Loucy (cell line): ENCODE measurements around the gene MDGA2.

ENCODE experiments used
- H2AFZ ChIP-seq: fragments of 200-600 bp; sonication (generic); 2 replicates; pipeline ENCODE4 v1.6.0; 2016; ENCODE audit warnings: antibody characterized with exemption, mild to moderate bottlenecking, low read length, moderate library complexity
- H3F3A ChIP-seq: fragments of 200-600 bp; 2 replicates; pipeline ENCODE4 v1.6.0; 2016; ENCODE audit warnings: antibody characterized with exemption, low read depth, mild to moderate bottlenecking
- H3K27me3 ChIP-seq: fragments of 200-600 bp; sonication (generic); 2 replicates; pipeline ENCODE4 v1.6.1; 2014; ENCODE audit warnings: low read length, mild to moderate bottlenecking; ENCODE audit not compliant: insufficient read depth, poor library complexity, severe bottlenecking
- H3K36me3 ChIP-seq: fragments of 200-600 bp; sonication (generic); 2 replicates; pipeline ENCODE4 v1.6.1; 2016; ENCODE audit warnings: low read length; ENCODE audit not compliant: insufficient read depth
- H3K4me1 ChIP-seq: fragments of 200-600 bp; sonication (generic); 2 replicates; pipeline ENCODE4 v1.5.1; 2014; ENCODE audit warnings: low read length, mild to moderate bottlenecking; ENCODE audit not compliant: insufficient read depth, poor library complexity, severe bottlenecking
- H3K4me2 ChIP-seq: fragments of 200-600 bp; sonication (generic); 2 replicates; pipeline ENCODE4 v1.6.0; 2014; ENCODE audit warnings: antibody characterized with exemption, low read length, low read depth, mild to moderate bottlenecking; ENCODE audit not compliant: poor library complexity, severe bottlenecking
- H3K4me3 ChIP-seq: fragments of 200-600 bp; sonication (generic); 2 replicates; pipeline ENCODE4 v1.5.1; 2014; ENCODE audit warnings: low read length, mild to moderate bottlenecking, mixed read lengths; ENCODE audit not compliant: poor library complexity, severe bottlenecking
- H3K79me2 ChIP-seq: fragments of 200-600 bp; sonication (generic); 2 replicates; pipeline ENCODE4 v1.6.1; 2014; ENCODE audit warnings: low read length; ENCODE audit not compliant: insufficient read depth
- H3K9ac ChIP-seq: fragments of 200-600 bp; sonication (generic); 2 replicates; pipeline ENCODE4 v1.6.0; 2014; ENCODE audit warnings: mild to moderate bottlenecking, low read depth, low read length, moderate library complexity; ENCODE audit not compliant: poor library complexity, severe bottlenecking
- H3K9me2 ChIP-seq: fragments of 200-600 bp; sonication (generic); replicated peaks from 2 replicates; pipeline ENCODE4 v1.6.1; 2016; ENCODE audit warnings: low read depth, low read length, mixed read lengths
- H3K9me3 ChIP-seq: fragments of 200-600 bp; sonication (generic); 2 replicates; pipeline ENCODE4 v1.6.1; 2014; ENCODE audit warnings: mild to moderate bottlenecking, antibody characterized with exemption, low read length, low read depth; ENCODE audit not compliant: insufficient read depth
- H4K20me1 ChIP-seq: fragments of 200-600 bp; sonication (generic); 2 replicates; pipeline ENCODE4 v1.6.0; 2014; ENCODE audit warnings: antibody characterized with exemption, low read length, mild to moderate bottlenecking; ENCODE audit not compliant: insufficient read depth, poor library complexity, severe bottlenecking
- CTCF ChIP-seq: fragments of 200-600 bp; sonication (generic); conservative IDR thresholded peaks from 2 replicates; pipeline ENCODE4 v1.5.1; 2014; ENCODE audit warnings: mild to moderate bottlenecking, antibody characterized with exemption, low read length
- EZH2phosphoT487 ChIP-seq: fragments of 200-600 bp; IDR thresholded peaks from 2 replicates; pipeline ENCODE4 v1.6.1; 2018; ENCODE audit warnings: antibody characterized with exemption, mild to moderate bottlenecking, moderate library complexity, borderline replicate concordance

MDGA2 gene

GRCh38 chr14:47438650-47439140 is 236.7 kb downstream of the MDGA2 start:
- H3K27me3 ChIP-seq: no peaks in the 10 kb centered on the region
- no peaks in the 10 kb centered on the region for H3K79me2 ChIP-seq
- no peak overlapping the region for H3K4me3 ChIP-seq
- H2AFZ ChIP-seq: no peak overlapping the region
- TF ChIP-seq CTCF: no peak
- no peak for TF ChIP-seq EZH2phosphoT487
- H3K9me2 ChIP-seq: no peaks in the 10 kb centered on the region
- H4K20me1 ChIP-seq: no peaks in the 10 kb centered on the region
- no peaks in the 10 kb centered on the region for H3K36me3 ChIP-seq
- no peak overlapping the region for H3K9ac ChIP-seq
- H3K9me3 ChIP-seq: no peaks in the 10 kb centered on the region
- H3F3A ChIP-seq: no peaks in the 10 kb centered on the region
- no peaks in the 10 kb centered on the region for H3K4me1 ChIP-seq
- H3K4me2 ChIP-seq: no peak overlapping the region

GRCh38 chr14:47435331-47435965 is 240.0 kb downstream of the MDGA2 start:
- H3K9me3 ChIP-seq: no peaks in the 10 kb centered on the region
- no peak overlapping the region for H3K4me2 ChIP-seq
- H3K27me3 ChIP-seq: no peaks in the 10 kb centered on the region
- no peak overlapping the region for H3K9ac ChIP-seq
- H3K36me3 ChIP-seq: no peaks in the 10 kb centered on the region
- no peaks in the 10 kb centered on the region for H3K9me2 ChIP-seq
- no peak overlapping the region for H2AFZ ChIP-seq
- no peak overlapping the region for H3K4me3 ChIP-seq
- no peaks in the 10 kb centered on the region for H4K20me1 ChIP-seq
- no peaks in the 10 kb centered on the region for H3F3A ChIP-seq
- H3K4me1 ChIP-seq: no peaks in the 10 kb centered on the region
- no peaks in the 10 kb centered on the region for H3K79me2 ChIP-seq
- no peak for TF ChIP-seq EZH2phosphoT487
- no peak for TF ChIP-seq CTCF

GRCh38 chr14:47427629-47428028 is 247.8 kb downstream of the MDGA2 start:
- Histone ChIP-seq H3F3A (no peaks in the 10 kb centered on the region), H3K9me3 (no peaks in the 10 kb centered on the region), H3K4me3 (no peak overlapping the region), H3K4me1 (no peaks in the 10 kb centered on the region), H3K79me2 (no peaks in the 10 kb centered on the region), H3K27me3 (no peaks in the 10 kb centered on the region), H3K9ac (no peak overlapping the region), H3K36me3 (no peaks in the 10 kb centered on the region), H3K9me2 (no peaks in the 10 kb centered on the region), H3K4me2 (no peak overlapping the region), H4K20me1 (no peaks in the 10 kb centered on the region), H2AFZ (no peak overlapping the region)
- TF ChIP-seq EZH2phosphoT487 (no peak), CTCF (no peak)
